KMS-11 (cell line): ENCODE measurements around the gene GNA12.

Experiments used
- H2AFZ ChIP-seq: fragments of 200-600 bp; sonication (generic); 2 replicates; pipeline ENCODE4 v1.6.1; 2016; ENCODE audit warnings: antibody characterized with exemption, mixed run types, low read depth
- H3K27ac ChIP-seq: fragments of 200-600 bp; sonication (generic); 2 replicates; pipeline ENCODE4 v1.6.1; 2016; ENCODE audit warnings: mild to moderate bottlenecking, mixed run types
- H3K27me3 ChIP-seq: fragments of 200-600 bp; sonication (generic); 2 replicates; pipeline ENCODE4 v1.6.1; 2017; ENCODE audit warnings: mild to moderate bottlenecking, low read depth, mixed run types, moderate library complexity; ENCODE audit not compliant: insufficient read depth
- H3K36me3 ChIP-seq: fragments of 200-600 bp; sonication (generic); 2 replicates; pipeline ENCODE4 v1.6.1; 2017; ENCODE audit warnings: mild to moderate bottlenecking, mixed run types; ENCODE audit not compliant: insufficient read depth
- H3K4me1 ChIP-seq: fragments of 200-600 bp; sonication (generic); 2 replicates; pipeline ENCODE4 v1.6.1; 2016; ENCODE audit warnings: mild to moderate bottlenecking, low read depth, mixed run types; ENCODE audit not compliant: poor library complexity, severe bottlenecking
- H3K4me2 ChIP-seq: fragments of 200-600 bp; sonication (generic); 2 replicates; pipeline ENCODE4 v1.7.0; 2016; ENCODE audit warnings: mild to moderate bottlenecking, mixed run types
- H3K4me3 ChIP-seq: fragments of 200-600 bp; sonication (generic); IDR thresholded peaks from 2 replicates; pipeline ENCODE4 v1.6.1; 2017; ENCODE audit warnings: low read depth, low read length, mixed read lengths; ENCODE audit not compliant: insufficient read depth
- H3K79me2 ChIP-seq: fragments of 200-600 bp; sonication (generic); 2 replicates; pipeline ENCODE4 v1.6.1; 2016; ENCODE audit warnings: low read depth, mixed run types; ENCODE audit not compliant: insufficient read depth
- H3K9ac ChIP-seq: fragments of 200-600 bp; sonication (generic); 2 replicates; pipeline ENCODE4 v1.6.1; 2016; ENCODE audit warnings: mild to moderate bottlenecking, mixed run types
- H4K20me1 ChIP-seq: fragments of 200-600 bp; sonication (generic); 2 replicates; pipeline ENCODE4 v1.6.1; 2016; ENCODE audit warnings: mild to moderate bottlenecking, mixed run types; ENCODE audit not compliant: insufficient read depth
- TF ChIP-seq, protein P1 (sequence below): fragments of 200-600 bp; sonication (generic); conservative IDR thresholded peaks from 2 replicates; pipeline ENCODE4 v1.6.1; 2017; ENCODE audit warnings: low read depth, mild to moderate bottlenecking, antibody characterized with exemption, low read length, moderate library complexity, mixed read lengths

GNA12 gene

DNA sequence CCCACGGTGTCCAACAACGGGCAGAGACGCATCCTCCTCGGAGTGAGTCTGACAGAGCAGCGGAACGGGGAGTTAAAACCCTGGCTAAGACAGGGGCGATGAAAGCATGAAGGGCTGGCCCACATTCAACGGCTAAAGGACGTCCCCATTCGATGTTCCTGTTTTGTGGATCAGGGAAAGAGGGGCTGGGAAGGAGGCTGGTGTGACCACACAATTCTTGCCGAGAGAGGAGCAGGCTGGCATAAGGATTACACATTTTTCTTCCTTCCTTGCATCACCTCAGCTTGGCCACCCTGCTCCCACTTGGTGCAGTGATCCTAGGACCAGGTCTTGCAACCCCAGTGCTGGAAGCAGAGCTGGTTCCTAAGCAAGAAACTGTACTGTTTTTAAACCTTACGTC, 67.7 kb downstream of the GNA12 start:
- Histone ChIP-seq H3K4me2 (no peak overlapping the region), H4K20me1 (no peaks in the 10 kb centered on the region), H3K9ac (no peak overlapping the region), H3K79me2 (no peaks in the 10 kb centered on the region), H3K27ac (no peak overlapping the region), H3K4me3 (no peak overlapping the region), H2AFZ (no peak overlapping the region), H3K36me3 (no peaks in the 10 kb centered on the region), H3K27me3 (no peaks in the 10 kb centered on the region), H3K4me1 (peaks cover 25% of the 10 kb centered on the region)
- TF ChIP-seq, protein P1, sequence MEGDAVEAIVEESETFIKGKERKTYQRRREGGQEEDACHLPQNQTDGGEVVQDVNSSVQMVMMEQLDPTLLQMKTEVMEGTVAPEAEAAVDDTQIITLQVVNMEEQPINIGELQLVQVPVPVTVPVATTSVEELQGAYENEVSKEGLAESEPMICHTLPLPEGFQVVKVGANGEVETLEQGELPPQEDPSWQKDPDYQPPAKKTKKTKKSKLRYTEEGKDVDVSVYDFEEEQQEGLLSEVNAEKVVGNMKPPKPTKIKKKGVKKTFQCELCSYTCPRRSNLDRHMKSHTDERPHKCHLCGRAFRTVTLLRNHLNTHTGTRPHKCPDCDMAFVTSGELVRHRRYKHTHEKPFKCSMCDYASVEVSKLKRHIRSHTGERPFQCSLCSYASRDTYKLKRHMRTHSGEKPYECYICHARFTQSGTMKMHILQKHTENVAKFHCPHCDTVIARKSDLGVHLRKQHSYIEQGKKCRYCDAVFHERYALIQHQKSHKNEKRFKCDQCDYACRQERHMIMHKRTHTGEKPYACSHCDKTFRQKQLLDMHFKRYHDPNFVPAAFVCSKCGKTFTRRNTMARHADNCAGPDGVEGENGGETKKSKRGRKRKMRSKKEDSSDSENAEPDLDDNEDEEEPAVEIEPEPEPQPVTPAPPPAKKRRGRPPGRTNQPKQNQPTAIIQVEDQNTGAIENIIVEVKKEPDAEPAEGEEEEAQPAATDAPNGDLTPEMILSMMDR = no peak

DNA sequence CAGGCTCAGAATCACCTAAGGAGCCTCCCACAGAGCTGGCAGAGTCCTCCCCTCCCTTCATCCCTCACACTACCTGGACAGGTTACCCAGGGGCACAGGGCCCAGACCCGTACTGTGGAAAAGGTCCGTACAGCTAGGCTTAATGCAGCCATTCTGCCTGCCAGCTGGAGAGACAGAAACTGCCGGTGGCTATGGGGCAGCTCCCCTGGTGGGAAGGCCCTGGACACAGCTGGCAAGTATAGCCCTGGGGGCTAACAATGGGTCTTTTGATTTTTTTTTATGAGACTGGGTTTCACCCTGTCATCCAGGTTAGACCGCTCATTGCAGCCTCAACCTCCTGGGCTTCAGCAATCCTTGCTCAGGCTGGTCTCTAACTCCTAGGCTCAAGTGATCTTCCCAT, 68.3 kb downstream of the GNA12 start:
- TF ChIP-seq, protein P1 = no peak
- no peaks in the 10 kb centered on the region for H3K36me3 ChIP-seq
- no peak overlapping the region for H2AFZ ChIP-seq
- peaks cover 25% of the 10 kb centered on the region for H3K4me1 ChIP-seq
- H3K4me3 ChIP-seq = no peak overlapping the region
- H4K20me1 ChIP-seq = no peaks in the 10 kb centered on the region
- H3K27me3 ChIP-seq = no peaks in the 10 kb centered on the region
- H3K4me2 ChIP-seq = no peak overlapping the region
- H3K27ac ChIP-seq = no peak overlapping the region
- no peaks in the 10 kb centered on the region; the same call in 1 of the 2 replicates for H3K79me2 ChIP-seq
- H3K9ac ChIP-seq = no peak overlapping the region

GRCh38 chr7:2775376-2775775, 68.7 kb downstream of the GNA12 start:
- H3K27me3 ChIP-seq = no peaks in the 10 kb centered on the region
- H3K4me3 ChIP-seq = no peak overlapping the region
- TF ChIP-seq, protein P1 = no peak
- H3K4me1 ChIP-seq = peaks cover 25% of the 10 kb centered on the region
- H3K4me2 ChIP-seq = no peak overlapping the region
- no peak overlapping the region for H2AFZ ChIP-seq
- H3K79me2 ChIP-seq = no peaks in the 10 kb centered on the region; the same call in 1 of the 2 replicates
- H3K36me3 ChIP-seq = no peaks in the 10 kb centered on the region
- H4K20me1 ChIP-seq = no peaks in the 10 kb centered on the region
- H3K9ac ChIP-seq = no peak overlapping the region
- H3K27ac ChIP-seq = no peak overlapping the region

- Histone ChIP-seq H3K27me3 (no peaks in the 10 kb centered on the region), H3K4me3 (no peak overlapping the region), H3K4me2 (no peak overlapping the region), H3K9ac (no peak overlapping the region), H3K79me2 (no peaks in the 10 kb centered on the region; the same call in 1 of the 2 replicates), H3K27ac (no peak overlapping the region), H3K36me3 (no peaks in the 10 kb centered on the region), H4K20me1 (no peaks in the 10 kb centered on the region), H3K4me1 (peaks cover 25% of the 10 kb centered on the region), H2AFZ (no peak overlapping the region)
- TF ChIP-seq, protein P1 = no peak
Observed at GRCh38 chr7:2774935-2775334, 69.2 kb downstream of the GNA12 start.

DNA sequence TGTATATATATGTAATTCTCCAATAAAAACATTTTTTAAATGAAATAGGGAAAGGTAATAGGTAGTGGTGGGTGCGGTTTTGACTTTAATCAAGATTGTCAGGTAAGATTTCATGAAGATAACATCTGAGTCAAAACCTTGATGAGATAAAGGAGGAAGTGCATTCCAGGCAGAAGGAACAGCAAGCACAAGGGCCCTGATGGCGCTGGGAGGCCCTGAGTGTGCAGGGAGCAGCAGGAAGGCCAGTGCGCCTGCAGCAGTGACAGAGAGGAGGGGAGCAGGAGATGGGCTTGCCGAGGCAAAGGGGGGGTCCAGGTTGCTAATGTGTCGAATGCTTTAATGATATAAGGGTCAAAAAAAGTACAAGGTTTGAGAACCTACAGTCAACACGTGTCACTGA, 69.8 kb downstream of the GNA12 start:
- Histone ChIP-seq H3K27me3 (no peaks in the 10 kb centered on the region), H3K27ac (no peak overlapping the region), H3K36me3 (no peaks in the 10 kb centered on the region), H3K4me3 (no peak overlapping the region), H3K4me2 (no peak overlapping the region), H3K79me2 (no peaks in the 10 kb centered on the region; the same call in 1 of the 2 replicates), H2AFZ (no peak overlapping the region), H3K9ac (no peak overlapping the region), H3K4me1 (peaks cover 25% of the 10 kb centered on the region), H4K20me1 (no peaks in the 10 kb centered on the region; the same call in 1 of the 2 replicates)
- TF ChIP-seq, protein P1 = no peak
